Measurements from ENCODE around the gene ZNF488.

DNA sequence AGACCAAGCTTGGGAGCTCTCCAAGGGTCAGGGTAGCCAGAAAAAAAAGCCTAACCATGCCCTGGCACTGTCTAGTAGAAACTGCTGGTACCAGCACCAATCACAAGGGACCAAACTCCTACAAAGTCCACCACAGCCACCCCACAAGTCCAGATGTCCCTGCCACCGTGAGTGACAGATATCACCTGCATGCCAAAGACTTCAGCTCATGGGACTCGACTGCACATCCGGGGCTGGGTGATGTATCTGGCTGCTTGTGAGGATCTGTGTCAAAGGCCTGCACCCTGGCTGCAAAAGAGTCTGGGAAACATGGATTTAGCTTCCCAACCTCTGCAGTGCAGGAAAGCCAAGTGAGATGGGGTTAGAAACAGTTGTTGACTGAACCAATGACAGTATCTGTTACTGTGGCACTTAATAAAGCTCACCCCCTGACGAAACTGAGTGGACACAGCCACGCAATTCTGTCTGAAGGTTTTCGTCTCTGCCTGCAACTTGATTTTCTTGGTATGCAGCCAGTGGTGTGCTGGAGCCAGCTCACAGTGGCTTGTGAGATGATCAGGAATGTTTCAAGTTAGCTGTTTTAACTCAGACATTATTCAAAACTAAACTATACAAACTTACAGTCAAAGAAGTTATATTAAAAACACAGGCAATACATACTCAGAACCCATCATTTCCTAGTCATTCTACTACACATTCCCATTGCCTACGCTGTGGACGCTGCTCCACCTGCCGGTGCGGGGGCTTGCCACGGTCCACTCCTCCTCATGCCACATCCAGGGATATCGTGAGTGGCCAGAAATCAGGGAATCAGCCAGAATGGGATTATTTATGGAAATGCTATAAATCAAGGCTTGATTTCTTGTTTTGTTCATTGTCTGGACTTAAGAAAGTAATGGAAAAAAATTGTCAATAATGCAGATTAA, 9.2 kb downstream of the ZNF488 start:
- TF ChIP-seq POLR2A (IDR thresholded peaks at IDR 0.05), result no peak
- TF ChIP-seq, protein P1, sequence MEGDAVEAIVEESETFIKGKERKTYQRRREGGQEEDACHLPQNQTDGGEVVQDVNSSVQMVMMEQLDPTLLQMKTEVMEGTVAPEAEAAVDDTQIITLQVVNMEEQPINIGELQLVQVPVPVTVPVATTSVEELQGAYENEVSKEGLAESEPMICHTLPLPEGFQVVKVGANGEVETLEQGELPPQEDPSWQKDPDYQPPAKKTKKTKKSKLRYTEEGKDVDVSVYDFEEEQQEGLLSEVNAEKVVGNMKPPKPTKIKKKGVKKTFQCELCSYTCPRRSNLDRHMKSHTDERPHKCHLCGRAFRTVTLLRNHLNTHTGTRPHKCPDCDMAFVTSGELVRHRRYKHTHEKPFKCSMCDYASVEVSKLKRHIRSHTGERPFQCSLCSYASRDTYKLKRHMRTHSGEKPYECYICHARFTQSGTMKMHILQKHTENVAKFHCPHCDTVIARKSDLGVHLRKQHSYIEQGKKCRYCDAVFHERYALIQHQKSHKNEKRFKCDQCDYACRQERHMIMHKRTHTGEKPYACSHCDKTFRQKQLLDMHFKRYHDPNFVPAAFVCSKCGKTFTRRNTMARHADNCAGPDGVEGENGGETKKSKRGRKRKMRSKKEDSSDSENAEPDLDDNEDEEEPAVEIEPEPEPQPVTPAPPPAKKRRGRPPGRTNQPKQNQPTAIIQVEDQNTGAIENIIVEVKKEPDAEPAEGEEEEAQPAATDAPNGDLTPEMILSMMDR (IDR thresholded peaks at IDR 0.05), result no peak
- TF ChIP-seq POLR2AphosphoS5 (IDR thresholded peaks at IDR 0.05), result no peak
- no peak for TF ChIP-seq EP300 (IDR thresholded peaks at IDR 0.05)

Data from suprapubic skin (tissue), 4 donors.